ENCODE data around the gene ONECUT3. TPM values are rescaled to one million over a fixed set of nuclear protein-coding genes. Genes with fewer than 3 reads are reported as not detected.

Gene ONECUT3
- total RNA-seq, 1 donor from 2014 or later: 41.9 TPM

DNA sequence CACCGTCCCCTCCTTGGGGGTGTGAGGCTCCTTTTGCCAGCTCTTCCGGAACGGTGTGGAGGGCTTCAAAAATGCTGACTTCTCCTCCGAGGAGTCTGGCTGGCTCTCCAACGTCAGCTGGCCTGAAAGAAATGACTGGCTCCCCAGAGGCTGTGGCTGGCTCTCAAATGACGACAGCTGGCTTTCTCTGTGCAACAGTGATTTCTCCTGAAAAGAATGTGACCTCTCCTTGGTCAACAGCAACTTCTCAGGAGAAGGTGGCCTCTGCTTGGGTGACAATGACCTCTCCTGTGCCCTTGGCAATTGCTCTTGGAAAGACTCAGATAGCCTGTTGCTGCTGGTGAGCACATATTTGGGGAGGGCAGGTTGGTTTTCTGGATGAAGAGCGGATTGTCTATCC, 29.2 kb downstream of the ONECUT3 start:
- Mint-ChIP-seq H3K27ac (no peak overlapping the region), H3K4me1 (ENCODE audit: low read depth) (peaks cover 8% of the 10 kb centered on the region), H3K36me3 (ENCODE audit: insufficient read depth) (peaks cover 6% of the 10 kb centered on the region), H3K9me3 (ENCODE audit: low read depth) (no peaks in the 10 kb centered on the region), H3K27me3 (peaks cover 40% of the 10 kb centered on the region), H3K4me3 (ENCODE audit: low read depth) (no peak overlapping the region)
- no peak for DNase-seq (ENCODE audit: low spot score, unreplicated experiment)
- TF ChIP-seq, protein P1, sequence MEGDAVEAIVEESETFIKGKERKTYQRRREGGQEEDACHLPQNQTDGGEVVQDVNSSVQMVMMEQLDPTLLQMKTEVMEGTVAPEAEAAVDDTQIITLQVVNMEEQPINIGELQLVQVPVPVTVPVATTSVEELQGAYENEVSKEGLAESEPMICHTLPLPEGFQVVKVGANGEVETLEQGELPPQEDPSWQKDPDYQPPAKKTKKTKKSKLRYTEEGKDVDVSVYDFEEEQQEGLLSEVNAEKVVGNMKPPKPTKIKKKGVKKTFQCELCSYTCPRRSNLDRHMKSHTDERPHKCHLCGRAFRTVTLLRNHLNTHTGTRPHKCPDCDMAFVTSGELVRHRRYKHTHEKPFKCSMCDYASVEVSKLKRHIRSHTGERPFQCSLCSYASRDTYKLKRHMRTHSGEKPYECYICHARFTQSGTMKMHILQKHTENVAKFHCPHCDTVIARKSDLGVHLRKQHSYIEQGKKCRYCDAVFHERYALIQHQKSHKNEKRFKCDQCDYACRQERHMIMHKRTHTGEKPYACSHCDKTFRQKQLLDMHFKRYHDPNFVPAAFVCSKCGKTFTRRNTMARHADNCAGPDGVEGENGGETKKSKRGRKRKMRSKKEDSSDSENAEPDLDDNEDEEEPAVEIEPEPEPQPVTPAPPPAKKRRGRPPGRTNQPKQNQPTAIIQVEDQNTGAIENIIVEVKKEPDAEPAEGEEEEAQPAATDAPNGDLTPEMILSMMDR (IDR thresholded peaks at IDR 0.05; ENCODE audit: unreplicated experiment): no peak

- no peaks in the 10 kb centered on the region for H3K9me3 Mint-ChIP-seq (ENCODE audit: low read depth)
- H3K27ac Mint-ChIP-seq: no peak overlapping the region
- H3K4me3 Mint-ChIP-seq (ENCODE audit: low read depth): no peak overlapping the region
- H3K4me1 Mint-ChIP-seq (ENCODE audit: low read depth): peaks cover 8% of the 10 kb centered on the region
- H3K27me3 Mint-ChIP-seq: peaks cover 35% of the 10 kb centered on the region
- TF ChIP-seq, protein P1 (IDR thresholded peaks at IDR 0.05; ENCODE audit: unreplicated experiment): no peak
- H3K36me3 Mint-ChIP-seq (ENCODE audit: insufficient read depth): peaks cover 6% of the 10 kb centered on the region
- no peak for DNase-seq (ENCODE audit: low spot score, unreplicated experiment)
Measured at GRCh38 chr19:1783354-1783753, 30.0 kb downstream of the ONECUT3 start.

DNA sequence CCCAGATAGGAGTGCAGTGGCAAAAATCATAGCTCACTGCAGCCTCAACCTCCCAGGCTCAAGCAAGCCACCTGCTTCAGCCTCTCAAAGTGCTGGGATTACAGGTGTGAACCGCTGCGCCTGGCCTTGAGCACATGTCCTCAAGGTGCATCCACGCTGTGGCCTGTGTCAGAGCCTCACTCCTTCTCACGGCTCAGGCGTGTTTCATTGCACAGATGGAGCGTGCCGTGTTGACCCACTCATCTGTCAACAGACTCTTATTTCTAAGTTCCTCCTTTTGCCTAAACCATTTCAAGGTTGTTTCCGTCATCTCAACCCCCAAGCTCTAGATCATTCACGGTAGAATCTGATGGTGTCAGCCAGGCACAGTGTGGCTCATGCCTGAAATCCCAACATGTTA, 30.6 kb downstream of the ONECUT3 start:
- Mint-ChIP-seq H3K27me3 (peaks cover 30% of the 10 kb centered on the region), H3K9me3 (ENCODE audit: low read depth) (no peaks in the 10 kb centered on the region), H3K27ac (no peak overlapping the region), H3K4me1 (ENCODE audit: low read depth) (peaks cover 8% of the 10 kb centered on the region), H3K36me3 (ENCODE audit: insufficient read depth) (peaks cover 6% of the 10 kb centered on the region), H3K4me3 (ENCODE audit: low read depth) (no peak overlapping the region)
- DNase-seq (ENCODE audit: low spot score, unreplicated experiment): no peak
- TF ChIP-seq, protein P1 (IDR thresholded peaks at IDR 0.05; ENCODE audit: unreplicated experiment): no peak

DNA sequence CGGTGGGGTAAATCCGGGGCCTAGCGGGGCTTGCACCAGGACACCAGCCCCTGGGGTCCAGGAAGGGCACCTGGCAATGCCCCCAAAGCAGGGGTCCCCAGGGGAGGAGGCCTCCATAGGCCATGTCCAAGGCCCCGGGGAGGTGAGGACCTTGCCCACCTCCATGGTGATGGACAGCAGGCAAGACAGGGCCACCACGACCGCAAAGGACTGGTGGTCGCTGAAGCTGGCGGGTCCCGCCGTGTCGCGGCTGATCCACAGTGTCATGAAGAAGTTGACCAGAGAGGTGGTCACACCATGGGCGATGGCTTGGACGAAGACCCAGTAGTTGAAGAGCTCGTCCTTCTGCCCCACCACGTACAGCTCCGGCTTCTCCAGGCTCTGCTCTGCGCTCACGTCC, 32.0 kb downstream of the ONECUT3 start:
- Mint-ChIP-seq H3K4me3 (ENCODE audit: low read depth) (no peak overlapping the region), H3K36me3 (ENCODE audit: insufficient read depth) (peaks cover 6% of the 10 kb centered on the region), H3K27ac (no peak overlapping the region), H3K9me3 (ENCODE audit: low read depth) (no peaks in the 10 kb centered on the region), H3K27me3 (peaks cover 21% of the 10 kb centered on the region), H3K4me1 (ENCODE audit: low read depth) (peaks cover 4% of the 10 kb centered on the region)
- no peak for DNase-seq (ENCODE audit: low spot score, unreplicated experiment)
- TF ChIP-seq, protein P1 (IDR thresholded peaks at IDR 0.05; ENCODE audit: unreplicated experiment): no peak

- no peak for DNase-seq (ENCODE audit: low spot score, unreplicated experiment)
- H3K4me1 Mint-ChIP-seq (ENCODE audit: low read depth): no peaks in the 10 kb centered on the region
- peaks cover 6% of the 10 kb centered on the region for H3K36me3 Mint-ChIP-seq (ENCODE audit: insufficient read depth)
- no peak overlapping the region for H3K4me3 Mint-ChIP-seq (ENCODE audit: low read depth)
- H3K9me3 Mint-ChIP-seq (ENCODE audit: low read depth): no peaks in the 10 kb centered on the region
- peaks cover 12% of the 10 kb centered on the region for H3K27me3 Mint-ChIP-seq
- H3K27ac Mint-ChIP-seq: no peak overlapping the region
- TF ChIP-seq, protein P1 (IDR thresholded peaks at IDR 0.05; ENCODE audit: unreplicated experiment): no peak
Measured at GRCh38 chr19:1786668-1787067, 33.4 kb downstream of the ONECUT3 start.
